Measurements from ENCODE around the gene MC2R.
"Not testable (repeated sequence)": the region's sequence is repeated elsewhere in the genome, so short reads cannot be mapped to it uniquely, and the experiment has no call there.

Gene MC2R

GRCh38 chr18:13893418-13893760 is 21.9 kb downstream of the MC2R start:
- DNase-seq (ENCODE audit: low spot score) = no peak

- DNase-seq (ENCODE audit: low spot score) = no peak
Measured at GRCh38 chr18:13892098-13892497, 23.2 kb downstream of the MC2R start.

GRCh38 chr18:13890761-13891361 is 24.5 kb downstream of the MC2R start:
- DNase-seq (ENCODE audit: low spot score) = no peak

GRCh38 chr18:13889671-13890070 is 25.7 kb downstream of the MC2R start:
- DNase-seq (ENCODE audit: low spot score) = no peak

GRCh38 chr18:13888191-13888716 is 27.1 kb downstream of the MC2R start:
- DNase-seq (ENCODE audit: low spot score) = no peak

GRCh38 chr18:13885009-13885408 is 30.3 kb downstream of the MC2R start:
- no peak for DNase-seq (ENCODE audit: low spot score)

- no peak for DNase-seq (ENCODE audit: low spot score)
Measured at GRCh38 chr18:13879937-13880336, 35.4 kb downstream of the MC2R start.

GRCh38 chr18:13879492-13879891 is 35.8 kb downstream of the MC2R start:
- DNase-seq (ENCODE audit: low spot score) = no peak

GRCh38 chr18:13878857-13879256 is 36.5 kb downstream of the MC2R start:
- no peak for DNase-seq (ENCODE audit: low spot score)

GRCh38 chr18:13877157-13877556 is 38.2 kb downstream of the MC2R start:
- no peak for DNase-seq (ENCODE audit: low spot score)

GRCh38 chr18:13874558-13874957 is 40.8 kb downstream of the MC2R start:
- DNase-seq (ENCODE audit: low spot score) = no peak

- DNase-seq (ENCODE audit: low spot score) = no peak
Measured at GRCh38 chr18:13872932-13873331, 42.4 kb downstream of the MC2R start.

GRCh38 chr18:13872373-13872772 is 43.0 kb downstream of the MC2R start:
- no peak for DNase-seq (ENCODE audit: low spot score)

GRCh38 chr18:13871701-13872100 is 43.6 kb downstream of the MC2R start:
- no peak for DNase-seq (ENCODE audit: low spot score)

- no peak for DNase-seq (ENCODE audit: low spot score)
Measured at GRCh38 chr18:13868501-13869271, 46.6 kb downstream of the MC2R start.

GRCh38 chr18:13862898-13863297 is 52.4 kb downstream of the MC2R start:
- not testable (repeated sequence) for DNase-seq (ENCODE audit: low spot score)

GRCh38 chr18:13849791-13850190 is 65.5 kb downstream of the MC2R start:
- DNase-seq (ENCODE audit: low spot score) = no peak

GRCh38 chr18:13836559-13836958 is 78.8 kb downstream of the MC2R start:
- no peak for DNase-seq (ENCODE audit: low spot score)

- no peak for DNase-seq (ENCODE audit: low spot score)
Measured at GRCh38 chr18:13835202-13835601, 80.1 kb downstream of the MC2R start.

- no peak for DNase-seq (ENCODE audit: low spot score)
Measured at GRCh38 chr18:13834496-13835015, 80.8 kb downstream of the MC2R start.

Data from CD4-positive, alpha-beta T cell treated with Interleukin-2 at 100 ng/mL for 4 hours (primary cell).